DOHH2 (cell line): ENCODE results near the gene GRID2.

ENCODE experiments used
- H3F3A ChIP-seq: fragments of 200-600 bp; sonication (generic), shearing (Covaris generic); 2 replicates; pipeline ENCODE4 v1.6.0; 2016; ENCODE audit warnings: antibody characterized with exemption, mild to moderate bottlenecking; ENCODE audit not compliant: control insufficient read depth, insufficient read depth
- H3K27ac ChIP-seq: fragments of 200-600 bp; sonication (generic); 2 replicates; pipeline ENCODE4 v1.5.1; 2014; ENCODE audit warnings: low read depth, mild to moderate bottlenecking, low read length, moderate library complexity
- H3K27me3 ChIP-seq: fragments of 200-600 bp; sonication (generic); 2 replicates; pipeline ENCODE4 v1.6.1; 2014; ENCODE audit warnings: mild to moderate bottlenecking, low read length, mixed read lengths; ENCODE audit not compliant: control insufficient read depth
- H3K36me3 ChIP-seq: fragments of 200-600 bp; sonication (generic); 2 replicates; pipeline ENCODE4 v1.6.1; 2014; ENCODE audit warnings: mild to moderate bottlenecking, low read length, moderate library complexity, mixed read lengths; ENCODE audit not compliant: control insufficient read depth
- H3K4me1 ChIP-seq: fragments of 200-600 bp; sonication (generic); 2 replicates; pipeline ENCODE4 v1.6.1; 2014; ENCODE audit warnings: mild to moderate bottlenecking, low read length, mixed read lengths; ENCODE audit not compliant: control insufficient read depth
- H3K4me2 ChIP-seq: fragments of 200-600 bp; sonication (generic); 2 replicates; pipeline ENCODE4 v1.6.0; 2014; ENCODE audit warnings: mild to moderate bottlenecking, low read length, moderate library complexity
- H3K4me3 ChIP-seq: fragments of 200-600 bp; sonication (generic); 2 replicates; pipeline ENCODE4 v1.5.1; 2014; ENCODE audit warnings: mild to moderate bottlenecking, low read length, mixed read lengths
- H3K79me2 ChIP-seq: fragments of 200-600 bp; sonication (generic); 2 replicates; pipeline ENCODE4 v1.6.1; 2014; ENCODE audit warnings: mild to moderate bottlenecking, low read length, mixed read lengths; ENCODE audit not compliant: control insufficient read depth
- H3K9me2 ChIP-seq: fragments of 200-600 bp; sonication (generic); replicated peaks from 2 replicates; pipeline ENCODE4 v1.6.1; 2014; ENCODE audit warnings: mild to moderate bottlenecking, low read length, mixed read lengths; ENCODE audit not compliant: control insufficient read depth
- H3K9me3 ChIP-seq: fragments of 200-600 bp; sonication (generic); 2 replicates; pipeline ENCODE4 v1.6.1; 2014; ENCODE audit warnings: antibody characterized with exemption, low read length, mixed read lengths; ENCODE audit not compliant: control insufficient read depth, insufficient read depth
- H4K20me1 ChIP-seq: fragments of 200-600 bp; sonication (generic); 2 replicates; pipeline ENCODE4 v1.6.0; 2014; ENCODE audit warnings: low read depth, mild to moderate bottlenecking, antibody characterized with exemption, low read length, moderate library complexity; ENCODE audit not compliant: control insufficient read depth, insufficient read depth
- EZH2phosphoT487 ChIP-seq: fragments of 200-600 bp; sonication (generic); IDR thresholded peaks from 2 replicates; pipeline ENCODE4 v1.6.1; 2017; ENCODE audit warnings: borderline replicate concordance, mild to moderate bottlenecking, antibody characterized with exemption, low read length, moderate library complexity, mixed read lengths
- TF ChIP-seq, protein P1 (sequence below): fragments of 200-600 bp; sonication (generic); IDR thresholded peaks from one replicate; pipeline ENCODE4 v1.5.1; 2014; ENCODE audit warnings: antibody characterized with exemption, mild to moderate bottlenecking, low read depth, low read length; ENCODE audit not compliant: poor library complexity, severe bottlenecking

Gene GRID2

DNA sequence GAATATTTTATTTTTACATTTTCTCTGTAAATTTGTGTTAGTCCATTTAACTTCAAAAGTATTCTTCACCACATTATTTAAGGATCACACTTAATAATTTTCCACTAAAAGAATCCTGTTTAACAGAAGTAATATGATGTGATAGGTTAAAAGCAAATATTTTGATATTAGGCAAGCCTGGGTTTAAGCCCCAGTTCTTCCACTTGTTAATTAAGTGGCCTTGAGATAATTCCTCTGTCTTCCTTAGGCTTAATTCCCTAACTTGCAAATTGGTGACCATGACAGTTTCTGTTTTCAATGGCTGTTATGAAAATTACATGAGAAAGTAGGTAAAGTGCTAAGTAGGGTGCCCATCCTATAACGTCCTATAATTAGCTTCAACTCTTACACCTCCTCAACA, 1394.9 kb downstream of the GRID2 start:
- TF ChIP-seq, protein P1, sequence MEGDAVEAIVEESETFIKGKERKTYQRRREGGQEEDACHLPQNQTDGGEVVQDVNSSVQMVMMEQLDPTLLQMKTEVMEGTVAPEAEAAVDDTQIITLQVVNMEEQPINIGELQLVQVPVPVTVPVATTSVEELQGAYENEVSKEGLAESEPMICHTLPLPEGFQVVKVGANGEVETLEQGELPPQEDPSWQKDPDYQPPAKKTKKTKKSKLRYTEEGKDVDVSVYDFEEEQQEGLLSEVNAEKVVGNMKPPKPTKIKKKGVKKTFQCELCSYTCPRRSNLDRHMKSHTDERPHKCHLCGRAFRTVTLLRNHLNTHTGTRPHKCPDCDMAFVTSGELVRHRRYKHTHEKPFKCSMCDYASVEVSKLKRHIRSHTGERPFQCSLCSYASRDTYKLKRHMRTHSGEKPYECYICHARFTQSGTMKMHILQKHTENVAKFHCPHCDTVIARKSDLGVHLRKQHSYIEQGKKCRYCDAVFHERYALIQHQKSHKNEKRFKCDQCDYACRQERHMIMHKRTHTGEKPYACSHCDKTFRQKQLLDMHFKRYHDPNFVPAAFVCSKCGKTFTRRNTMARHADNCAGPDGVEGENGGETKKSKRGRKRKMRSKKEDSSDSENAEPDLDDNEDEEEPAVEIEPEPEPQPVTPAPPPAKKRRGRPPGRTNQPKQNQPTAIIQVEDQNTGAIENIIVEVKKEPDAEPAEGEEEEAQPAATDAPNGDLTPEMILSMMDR, result no peak
- TF ChIP-seq EZH2phosphoT487, result no peak
- H3K9me2 ChIP-seq, result no peaks in the 10 kb centered on the region
- H3K4me3 ChIP-seq, result no peak overlapping the region

DNA sequence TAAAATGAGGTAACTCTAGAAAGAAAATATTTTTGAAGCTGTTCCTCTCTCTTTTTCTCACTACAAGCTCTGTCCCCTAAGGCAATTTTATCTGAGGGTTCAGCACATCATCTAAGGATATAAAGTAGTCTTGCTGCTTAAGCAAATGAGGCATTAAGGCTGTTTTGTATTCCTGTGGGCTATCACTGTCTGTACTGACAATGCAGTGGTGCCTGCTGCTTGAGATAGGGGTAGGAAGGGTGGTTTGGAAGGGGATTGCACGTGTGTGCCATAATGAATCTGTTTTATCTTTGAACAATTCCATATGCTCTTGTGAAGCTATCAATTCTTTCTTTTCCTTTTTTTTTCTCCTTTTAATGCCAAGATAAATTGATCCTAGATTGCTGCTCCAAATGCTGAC, 1396.8 kb downstream of the GRID2 start:
- Histone ChIP-seq H3K79me2 (no peaks in the 10 kb centered on the region), H3K4me3 (no peak overlapping the region), H3F3A (no peaks in the 10 kb centered on the region), H3K27me3 (no peaks in the 10 kb centered on the region), H3K9me2 (no peaks in the 10 kb centered on the region), H3K9me3 (no peaks in the 10 kb centered on the region), H3K4me1 (no peaks in the 10 kb centered on the region), H3K27ac (no peak overlapping the region), H3K4me2 (no peak overlapping the region), H4K20me1 (no peaks in the 10 kb centered on the region), H3K36me3 (no peaks in the 10 kb centered on the region)
- TF ChIP-seq, protein P1, result no peak
- TF ChIP-seq EZH2phosphoT487, result no peak

More for the DNA sequence above, 1394.9 kb downstream of the GRID2 start:
- Histone ChIP-seq H4K20me1 (no peaks in the 10 kb centered on the region), H3K27ac (no peak overlapping the region), H3K9me3 (no peaks in the 10 kb centered on the region), H3K79me2 (no peaks in the 10 kb centered on the region), H3K27me3 (no peaks in the 10 kb centered on the region), H3F3A (no peaks in the 10 kb centered on the region), H3K4me2 (no peak overlapping the region), H3K36me3 (no peaks in the 10 kb centered on the region), H3K4me1 (no peaks in the 10 kb centered on the region)

DNA sequence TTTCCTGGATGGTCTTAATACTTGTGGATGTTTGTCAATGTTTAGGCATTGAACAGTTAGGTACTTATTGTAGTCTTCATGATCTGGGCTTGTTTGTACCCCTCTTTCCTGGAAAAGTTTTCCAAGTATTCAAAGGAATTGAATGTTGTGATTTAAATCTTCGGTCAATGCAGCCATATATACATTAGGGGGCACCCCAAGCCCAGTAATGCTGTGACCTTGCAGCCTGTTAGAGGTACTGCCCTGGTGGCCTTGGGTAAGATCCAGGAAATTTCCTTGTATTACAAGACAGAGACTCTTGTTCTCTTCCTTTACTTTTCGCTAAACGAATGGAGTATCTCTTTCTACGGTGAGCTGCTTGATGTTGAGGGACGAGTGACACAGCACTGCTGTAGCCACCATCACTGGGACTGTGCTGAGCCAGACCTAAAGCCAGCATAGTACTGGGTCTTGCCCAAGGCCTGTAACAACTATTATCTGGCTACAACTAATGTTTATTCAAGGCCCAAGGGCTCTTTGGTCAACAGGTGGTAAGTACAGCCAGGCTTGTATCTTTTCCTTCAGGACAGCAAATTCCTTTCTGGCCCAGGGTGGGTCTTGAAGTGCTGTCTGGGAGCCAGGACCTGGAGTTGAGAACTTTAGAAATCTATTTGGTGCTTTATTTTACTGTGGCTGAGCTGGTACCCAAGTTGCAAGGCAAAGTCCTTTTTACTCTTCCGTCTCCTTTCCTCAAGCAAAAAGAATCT, 1406.5 kb downstream of the GRID2 start:
- Histone ChIP-seq H3K27me3 (no peaks in the 10 kb centered on the region), H3K9me2 (no peaks in the 10 kb centered on the region), H3K79me2 (no peaks in the 10 kb centered on the region), H3K27ac (no peak overlapping the region), H3K4me3 (no peak overlapping the region), H3F3A (no peaks in the 10 kb centered on the region), H3K9me3 (no peaks in the 10 kb centered on the region), H3K36me3 (no peaks in the 10 kb centered on the region), H4K20me1 (no peaks in the 10 kb centered on the region), H3K4me1 (no peaks in the 10 kb centered on the region), H3K4me2 (no peak overlapping the region)
- TF ChIP-seq EZH2phosphoT487, result no peak
- TF ChIP-seq, protein P1, result peak; percentile 34
